CD4-positive, alpha-beta T cell treated with Interleukin-6 at 100 ng/mL for 8 hours (primary cell): ENCODE measurements around the gene OTUB2.

Experiments
- DNase-seq: peaks from one replicate; pipeline ENCODE4 v3.0.0-alpha.2; 2020; ENCODE audit warnings: mixed read lengths, low spot score

Gene OTUB2

GRCh38 chr14:94041551-94042346 lies 15.6 kb downstream of the OTUB2 start:
- no peak for DNase-seq

- no peak for DNase-seq
These were observed 16.4 kb downstream of the OTUB2 start for GRCh38 chr14:94042433-94043091.

GRCh38 chr14:94043111-94043755 lies 17.1 kb downstream of the OTUB2 start:
- no peak for DNase-seq

DNA sequence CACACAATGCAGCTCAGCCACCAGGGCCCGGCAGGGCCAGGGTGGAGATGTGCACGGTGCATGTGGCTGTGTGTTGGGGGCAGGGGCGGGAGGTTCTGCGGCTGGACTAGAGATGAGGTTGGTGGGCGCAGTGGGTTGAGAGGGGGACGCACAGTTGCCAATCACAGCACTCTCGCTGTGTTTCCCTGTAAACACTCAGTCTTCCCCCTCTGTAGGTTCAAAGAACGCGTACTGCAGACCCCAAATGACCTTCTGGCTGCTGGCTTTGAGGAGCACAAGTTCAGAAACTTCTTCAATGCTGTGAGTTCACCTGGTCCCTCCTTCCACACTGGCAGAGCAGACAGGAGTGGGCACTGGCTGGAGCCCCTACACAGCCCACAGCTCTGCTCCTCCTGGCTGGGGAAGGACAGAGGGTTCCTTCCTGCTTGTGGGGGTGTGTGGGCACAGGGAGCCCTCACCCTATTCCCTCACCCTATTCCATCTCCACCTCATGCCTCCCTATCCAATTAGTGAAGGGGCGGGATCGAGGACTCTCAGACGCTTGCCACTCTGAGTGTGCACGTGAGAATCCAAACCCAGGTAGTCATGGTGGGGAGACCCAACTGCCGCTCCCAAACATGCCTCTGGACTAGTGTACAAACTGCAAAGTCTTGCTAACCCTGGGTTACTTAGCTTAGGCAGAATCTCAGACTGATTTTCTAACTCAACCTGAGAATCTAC lies 17.8 kb downstream of the OTUB2 start:
- DNase-seq: no peak

- no peak for DNase-seq
These were observed 18.4 kb downstream of the OTUB2 start for GRCh38 chr14:94044476-94045091.

- DNase-seq: no peak
These were observed 19.0 kb downstream of the OTUB2 start for GRCh38 chr14:94045101-94045500.

GRCh38 chr14:94045563-94046345 lies 19.6 kb downstream of the OTUB2 start:
- no peak for DNase-seq

GRCh38 chr14:94046696-94047250 lies 20.6 kb downstream of the OTUB2 start:
- no peak for DNase-seq

- DNase-seq: no peak
These were observed 21.4 kb downstream of the OTUB2 start for GRCh38 chr14:94047581-94047980.

GRCh38 chr14:94048691-94049624 lies 22.8 kb downstream of the OTUB2 start:
- no peak for DNase-seq

GRCh38 chr14:94049625-94050023 lies 23.5 kb downstream of the OTUB2 start:
- no peak for DNase-seq

DNA sequence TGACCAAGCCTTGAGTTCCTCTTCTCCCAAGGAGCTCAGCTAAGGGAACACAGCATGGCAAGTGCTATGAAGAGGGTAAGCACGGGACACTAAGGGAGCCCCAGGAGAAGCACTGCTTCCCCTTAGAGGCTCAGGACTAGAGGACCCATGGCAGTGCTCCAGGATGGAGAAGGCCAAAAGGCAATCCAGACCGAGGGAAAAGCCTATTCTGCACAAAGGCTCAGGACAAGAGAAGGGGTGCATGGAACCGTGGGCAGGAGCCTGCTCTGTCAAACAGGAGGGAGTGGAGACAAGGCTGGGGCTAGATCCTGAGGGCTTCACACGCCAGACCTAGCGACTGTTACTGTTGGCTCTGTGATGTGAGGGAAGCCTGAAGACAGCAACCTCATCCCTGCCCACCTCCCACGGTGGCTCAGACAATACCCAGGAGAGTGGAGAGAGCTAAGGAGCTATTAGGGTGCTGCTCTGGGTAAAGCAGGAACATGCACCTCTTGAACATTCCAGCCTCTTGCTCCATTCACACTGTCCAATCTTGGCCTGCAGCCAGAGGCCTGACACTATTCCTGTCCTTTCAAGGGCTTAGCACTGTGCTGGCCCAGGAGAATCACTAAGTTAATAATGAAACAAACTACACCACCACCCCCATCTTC lies 24.2 kb downstream of the OTUB2 start:
- DNase-seq: no peak

GRCh38 chr14:94051115-94051514 lies 25.0 kb downstream of the OTUB2 start:
- no peak for DNase-seq

- no peak for DNase-seq
These were observed 25.6 kb downstream of the OTUB2 start for GRCh38 chr14:94051779-94052178.

DNA sequence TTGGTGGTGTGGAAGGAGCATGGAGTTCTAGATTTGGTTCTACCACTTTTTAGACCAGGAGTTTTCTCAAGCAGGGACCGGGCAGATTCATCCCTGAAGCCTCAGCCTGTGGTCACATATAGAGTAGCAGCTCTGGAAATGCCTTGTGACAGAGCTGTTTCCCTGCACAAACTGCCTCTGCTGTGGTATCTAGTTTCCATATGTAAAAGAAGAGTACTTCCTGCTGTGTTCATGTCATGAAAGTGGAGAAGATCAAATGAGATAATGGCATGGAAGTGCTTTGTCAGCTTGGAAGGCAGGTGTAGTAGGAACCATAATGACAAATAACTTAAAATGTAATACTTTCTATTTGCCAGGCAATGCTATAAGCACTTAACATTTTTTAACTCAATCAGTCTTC lies 26.1 kb downstream of the OTUB2 start:
- DNase-seq: no peak

DNA sequence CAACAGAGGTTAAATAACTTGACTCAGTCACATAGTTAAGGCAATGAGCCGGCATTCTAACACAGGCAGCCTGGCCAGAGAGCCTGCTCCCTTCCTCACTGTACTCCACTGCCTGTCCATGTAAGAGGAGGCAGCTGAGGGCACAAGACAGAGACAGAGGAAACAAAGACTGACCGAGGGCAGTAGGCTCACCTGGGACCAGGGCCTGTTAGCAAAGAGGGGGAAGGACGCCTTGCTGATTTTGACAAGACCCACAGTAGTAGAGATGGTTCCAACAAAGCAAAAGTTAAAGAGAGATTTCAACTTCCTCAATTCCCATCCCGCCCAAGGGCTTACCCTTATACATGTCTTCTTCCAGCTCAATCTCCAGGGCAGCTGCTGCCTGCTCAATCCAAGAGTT lies 26.5 kb downstream of the OTUB2 start:
- DNase-seq: no peak

GRCh38 chr14:94054401-94054800 lies 28.3 kb downstream of the OTUB2 start:
- DNase-seq: no peak

DNA sequence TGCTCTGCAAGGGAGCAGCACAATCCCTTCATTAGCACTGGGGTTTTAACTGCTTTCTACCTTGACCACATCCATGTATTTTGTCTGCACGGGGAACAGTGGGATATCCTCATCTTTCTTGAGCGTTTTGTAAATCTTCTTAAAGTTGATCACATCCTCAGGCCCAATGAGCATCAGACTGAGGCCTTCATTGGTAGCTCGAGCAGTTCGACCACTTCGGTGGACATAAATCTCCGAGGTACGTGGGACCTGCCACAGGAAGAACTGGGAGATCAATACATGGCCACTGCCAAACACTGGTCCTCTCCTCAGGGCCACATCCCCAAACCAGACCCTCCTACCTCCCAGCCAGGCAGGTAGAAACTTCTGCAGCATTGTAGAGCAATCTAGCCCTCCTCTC lies 28.8 kb downstream of the OTUB2 start:
- no peak for DNase-seq

DNA sequence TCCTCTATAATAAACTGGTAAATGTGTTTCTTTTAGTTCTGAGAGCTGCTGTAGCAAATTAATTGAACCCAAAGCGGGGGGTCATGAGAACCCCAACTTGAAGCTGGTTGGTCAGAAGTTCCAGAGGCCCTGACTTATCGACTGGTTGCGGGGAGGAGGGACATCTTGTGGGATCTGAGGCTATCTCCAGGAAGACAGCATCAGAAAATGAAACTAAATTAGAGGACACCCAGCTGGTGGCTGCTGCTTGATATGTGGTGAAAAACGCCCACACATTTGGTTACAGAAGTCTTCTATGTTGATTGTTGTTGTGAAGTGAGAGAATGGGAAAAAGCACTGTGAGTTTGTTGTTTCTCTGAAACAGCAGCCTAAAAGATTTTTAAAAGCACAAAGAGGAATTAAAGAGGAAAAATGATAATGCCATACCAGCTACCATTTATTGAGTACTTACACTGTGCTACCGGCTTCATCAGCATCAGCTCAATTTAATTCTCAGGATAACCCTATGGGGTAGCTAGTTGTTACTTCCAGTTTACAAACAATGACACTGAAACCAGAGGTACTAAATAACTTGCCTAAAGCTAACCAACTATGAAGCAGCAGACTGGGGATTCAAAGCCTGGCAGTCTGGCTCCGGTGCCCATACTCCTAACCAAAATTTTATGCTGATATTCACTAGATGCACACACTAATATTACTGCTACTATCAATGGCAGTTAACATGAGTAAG lies 30.6 kb downstream of the OTUB2 start:
- no peak for DNase-seq
